T-helper 17 cell (primary cell): ENCODE results near the gene SPATA3. TPM values are rescaled to one million over a fixed set of nuclear protein-coding genes. Genes with fewer than 3 reads are reported as not detected.

ENCODE experiments used
- ATAC-seq: fragments of 150-1000 bp; cut with Tn5 transposase; 2 replicates; pipeline ENCODE4 v1.10.0; 2021; ENCODE audit warnings: mild to moderate bottlenecking, moderate library complexity
- DNase-seq, 3 donors: peaks; one replicate each; pipeline versions ENCODE4 v3.0.0 to v3.0.0-alpha.2; 2020 to 2021
- H3K9me3 ChIP-seq: one replicate; pipeline ENCODE4 v1.7.0; 2013; ENCODE audit warnings: low read length, mild to moderate bottlenecking; ENCODE audit not compliant: control insufficient read depth, poor library complexity, severe bottlenecking
- H3K27ac Mint-ChIP-seq: one replicate; pipeline ENCODE4 v1.8.0; 2022; ENCODE audit warnings: mild to moderate bottlenecking, moderate library complexity, mixed read lengths
- H3K27me3 Mint-ChIP-seq: one replicate; pipeline ENCODE4 v1.8.0; 2022; ENCODE audit warnings: mixed read lengths
- H3K36me3 Mint-ChIP-seq: one replicate; pipeline ENCODE4 v1.8.0; 2022; ENCODE audit warnings: low read depth, mixed read lengths
- H3K4me1 Mint-ChIP-seq: one replicate; pipeline ENCODE4 v1.8.0; 2022; ENCODE audit warnings: mild to moderate bottlenecking, mixed read lengths
- H3K4me3 Mint-ChIP-seq: one replicate; pipeline ENCODE4 v1.8.0; 2022; ENCODE audit warnings: mild to moderate bottlenecking, moderate library complexity, mixed read lengths
- total RNA-seq, 4 donors: library from RNA in 2 of 4; stranded (reverse) in 2 of 4; gene quantifications; one replicate each; pipeline ENCODE4 v1.2.3 and lab custom pipeline; 2022 to 2026

The SPATA3 gene
- total RNA-seq, 2 donors from 2014 or later = not detected

- Mint-ChIP-seq H3K36me3 (no peaks in the 10 kb centered on the region), H3K27ac (no peak overlapping the region), H3K27me3 (peaks cover 50% of the 10 kb centered on the region), H3K4me3 (no peak overlapping the region), H3K4me1 (peaks cover 2% of the 10 kb centered on the region)
- DNase-seq (no peak), ATAC-seq (no peak)
- H3K9me3 ChIP-seq = no peaks in the 10 kb centered on the region
Observed at GRCh38 chr2:231032575-231033140, 36.7 kb downstream of the SPATA3 start.

GRCh38 chr2:231033147-231034132, 37.5 kb downstream of the SPATA3 start:
- peaks cover 52% of the 10 kb centered on the region for H3K27me3 Mint-ChIP-seq
- ATAC-seq = no peak

GRCh38 chr2:231034291-231034882, 38.5 kb downstream of the SPATA3 start:
- Mint-ChIP-seq H3K36me3 (no peaks in the 10 kb centered on the region), H3K4me3 (no peak overlapping the region), H3K27ac (no peak overlapping the region), H3K27me3 (peaks cover 59% of the 10 kb centered on the region), H3K4me1 (peaks cover 6% of the 10 kb centered on the region)
- ATAC-seq (no peak), DNase-seq (no peak)
- no peaks in the 10 kb centered on the region for H3K9me3 ChIP-seq

More at GRCh38 chr2:231033147-231034132, 37.5 kb downstream of the SPATA3 start:
- Mint-ChIP-seq H3K4me1 (peaks cover 5% of the 10 kb centered on the region), H3K36me3 (no peaks in the 10 kb centered on the region), H3K4me3 (no peak overlapping the region), H3K27ac (no peak overlapping the region)
- no peaks in the 10 kb centered on the region for H3K9me3 ChIP-seq
- DNase-seq = no peak

GRCh38 chr2:231036131-231036530, 40.2 kb downstream of the SPATA3 start:
- Mint-ChIP-seq H3K27ac (no peak overlapping the region), H3K4me1 (peaks cover 6% of the 10 kb centered on the region), H3K36me3 (peaks cover 3% of the 10 kb centered on the region), H3K4me3 (no peak overlapping the region), H3K27me3 (peaks cover 77% of the 10 kb centered on the region)
- H3K9me3 ChIP-seq = no peaks in the 10 kb centered on the region
- ATAC-seq (no peak), DNase-seq (no peak)

- DNase-seq (no peak), ATAC-seq (no peak)
- Mint-ChIP-seq H3K27ac (no peak overlapping the region), H3K4me1 (peaks cover 6% of the 10 kb centered on the region), H3K27me3 (peaks cover 82% of the 10 kb centered on the region), H3K36me3 (peaks cover 5% of the 10 kb centered on the region), H3K4me3 (peak overlapping the region; percentile 59)
- H3K9me3 ChIP-seq = no peaks in the 10 kb centered on the region
Observed at GRCh38 chr2:231036578-231037106, 40.7 kb downstream of the SPATA3 start.

- peaks cover 6% of the 10 kb centered on the region for H3K4me1 Mint-ChIP-seq
- H3K4me3 Mint-ChIP-seq = peak within 1 kb of the TSS; percentile 87
- H3K36me3 Mint-ChIP-seq = peaks cover 5% of the 10 kb centered on the region
- peak; percentile 39 for ATAC-seq
- peaks cover 85% of the 10 kb centered on the region for H3K27me3 Mint-ChIP-seq
- no peak within 1 kb of the TSS for H3K27ac Mint-ChIP-seq
- H3K9me3 ChIP-seq = no peaks in the 10 kb centered on the region
- no peak for DNase-seq
Observed at GRCh38 chr2:231037202-231037730, 41.3 kb downstream of the SPATA3 start, which contains the start of gene C2orf72. C2orf72 (plus strand) TSS chr2:231037523; CDS start chr2:231037566, 43 bp downstream.

GRCh38 chr2:231037731-231038482, 42.0 kb downstream of the SPATA3 start:
- peaks cover 5% of the 10 kb centered on the region for H3K36me3 Mint-ChIP-seq
- H3K4me3 Mint-ChIP-seq = peak overlapping the region; percentile 87
- H3K9me3 ChIP-seq = no peaks in the 10 kb centered on the region
- no peak overlapping the region for H3K27ac Mint-ChIP-seq
- H3K4me1 Mint-ChIP-seq = peaks cover 6% of the 10 kb centered on the region
- no peak for DNase-seq
- peak; percentile 47 for ATAC-seq
- peaks cover 78% of the 10 kb centered on the region for H3K27me3 Mint-ChIP-seq

GRCh38 chr2:231038483-231039293, 42.8 kb downstream of the SPATA3 start:
- no peaks in the 10 kb centered on the region for H3K9me3 ChIP-seq
- peaks cover 70% of the 10 kb centered on the region for H3K27me3 Mint-ChIP-seq
- no peak for ATAC-seq
- H3K36me3 Mint-ChIP-seq = peaks cover 5% of the 10 kb centered on the region
- H3K27ac Mint-ChIP-seq = no peak overlapping the region
- peaks cover 6% of the 10 kb centered on the region for H3K4me1 Mint-ChIP-seq
- peak overlapping the region; percentile 87 for H3K4me3 Mint-ChIP-seq
- no peak for DNase-seq

- H3K27me3 Mint-ChIP-seq = peaks cover 64% of the 10 kb centered on the region
- H3K9me3 ChIP-seq = no peaks in the 10 kb centered on the region
- H3K36me3 Mint-ChIP-seq = peaks cover 5% of the 10 kb centered on the region
- peaks cover 6% of the 10 kb centered on the region for H3K4me1 Mint-ChIP-seq
- H3K27ac Mint-ChIP-seq = no peak overlapping the region
- H3K4me3 Mint-ChIP-seq = no peak overlapping the region
- ATAC-seq (no peak), DNase-seq (no peak)
Observed at GRCh38 chr2:231039294-231039664, 43.4 kb downstream of the SPATA3 start.

- peaks cover 58% of the 10 kb centered on the region for H3K27me3 Mint-ChIP-seq
- DNase-seq = no peak
- H3K4me1 Mint-ChIP-seq = peaks cover 6% of the 10 kb centered on the region
- H3K27ac Mint-ChIP-seq = no peak overlapping the region
- ATAC-seq = no peak
- peaks cover 5% of the 10 kb centered on the region for H3K36me3 Mint-ChIP-seq
- no peaks in the 10 kb centered on the region for H3K9me3 ChIP-seq
- H3K4me3 Mint-ChIP-seq = no peak overlapping the region
Observed at GRCh38 chr2:231039821-231040364, 44.0 kb downstream of the SPATA3 start.

- Mint-ChIP-seq H3K4me1 (peaks cover 6% of the 10 kb centered on the region), H3K36me3 (peaks cover 5% of the 10 kb centered on the region), H3K4me3 (no peak overlapping the region), H3K27me3 (peaks cover 49% of the 10 kb centered on the region), H3K27ac (no peak overlapping the region)
- H3K9me3 ChIP-seq = no peaks in the 10 kb centered on the region
- ATAC-seq (no peak), DNase-seq (no peak)
Observed at GRCh38 chr2:231041061-231041689, 45.3 kb downstream of the SPATA3 start.
